Right forelimb (tissue), 1 donor: Measurements from ENCODE around the gene NDST4.

Experiments used
- DNase-seq: peaks from one replicate; pipeline ENCODE4 v3.0.0-alpha.2; 2018

The NDST4 gene

GRCh38 chr4:115113506-115114106 is at the start of gene NDST4:
NDST4 (minus strand) TSS chr4:115113620; CDS start chr4:115077036, 36,584 bp downstream.
- peak; percentile 58 for DNase-seq

DNA sequence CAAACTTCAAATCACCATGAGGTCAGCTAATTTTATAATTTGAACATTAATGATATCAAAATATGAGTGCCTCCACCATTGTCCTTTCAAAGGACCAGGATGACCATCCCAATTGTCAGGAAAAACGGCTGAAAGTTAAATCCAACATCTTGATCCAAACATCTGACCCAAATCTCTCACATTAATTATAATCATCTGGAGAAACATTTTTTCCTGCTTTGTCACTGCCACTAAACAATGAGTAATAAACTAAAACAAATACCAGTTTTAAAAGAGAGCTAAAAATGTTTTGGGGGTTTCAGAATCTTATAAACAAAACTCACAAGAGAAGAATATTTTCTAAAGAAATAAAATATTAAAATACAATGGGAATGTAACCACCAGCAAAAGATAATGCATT is 45.7 kb upstream of the NDST4 start:
- no peak for DNase-seq

GRCh38 chr4:115158296-115158695 is 44.9 kb upstream of the NDST4 start:
- no peak for DNase-seq

DNA sequence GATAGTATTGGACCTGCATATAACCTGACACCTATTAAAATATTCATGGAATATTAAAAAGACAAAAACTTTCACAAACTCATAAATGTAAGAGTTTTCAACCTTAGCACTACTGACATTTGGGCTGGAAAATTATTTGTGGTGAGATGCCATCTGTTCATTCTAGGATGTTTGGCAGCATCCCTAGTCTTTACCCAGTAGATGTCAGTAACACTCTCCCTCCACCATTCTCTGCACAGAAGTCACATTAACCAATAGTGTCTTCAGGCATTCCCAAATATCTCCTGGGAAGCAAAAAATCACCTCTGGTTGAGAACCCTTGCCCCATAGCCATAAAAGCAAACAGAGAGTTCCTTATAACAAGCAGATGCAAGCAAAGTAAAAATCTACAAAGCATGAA is 41.4 kb upstream of the NDST4 start:
- no peak for DNase-seq

GRCh38 chr4:115152965-115153364 is 39.5 kb upstream of the NDST4 start:
- DNase-seq, result no peak

DNA sequence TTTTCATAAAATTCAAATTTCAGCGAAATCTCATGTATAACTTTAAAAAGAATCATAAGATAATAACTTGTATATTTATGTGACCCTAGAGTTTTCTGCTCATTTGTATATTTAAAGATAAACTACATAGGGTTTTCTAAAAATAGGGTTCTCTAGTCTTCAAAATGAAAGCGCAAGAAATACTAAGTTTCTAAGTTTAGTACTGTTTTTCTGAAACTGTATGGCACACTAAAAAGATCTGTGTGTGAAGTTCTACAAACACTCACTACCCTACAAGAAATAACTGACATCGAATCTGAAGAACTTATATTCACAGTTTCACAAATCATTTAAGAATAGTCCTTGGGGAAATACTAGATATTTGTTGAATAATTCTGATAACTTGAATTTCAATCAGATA is 38.7 kb upstream of the NDST4 start:
- DNase-seq, result no peak

DNA sequence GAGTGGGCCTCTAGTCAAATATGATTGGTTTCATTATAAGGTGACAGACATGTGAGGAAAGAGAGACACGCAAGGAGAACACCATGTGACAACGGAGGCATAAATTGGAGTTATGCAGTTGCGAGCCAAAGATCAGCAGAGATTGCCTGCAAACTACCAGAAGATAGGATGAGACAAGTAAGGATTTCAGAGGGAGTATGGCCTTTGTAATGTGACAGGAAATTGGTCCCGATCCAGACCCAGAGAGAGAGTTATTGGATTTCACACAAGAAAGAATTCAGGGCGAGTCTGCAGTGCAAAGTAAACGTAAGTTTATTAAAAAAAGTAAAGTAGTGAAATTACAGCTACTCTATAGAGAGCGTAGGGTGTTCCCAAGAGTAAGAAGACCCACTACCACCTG is 35.7 kb upstream of the NDST4 start:
- no peak for DNase-seq

GRCh38 chr4:115145393-115146160 is 32.2 kb upstream of the NDST4 start:
- no peak for DNase-seq

- no peak for DNase-seq
Measured at GRCh38 chr4:115128037-115128436, 14.6 kb upstream of the NDST4 start.

- DNase-seq, result no peak
Measured at GRCh38 chr4:115126491-115126890, 13.1 kb upstream of the NDST4 start.

GRCh38 chr4:115121351-115122043 is 8.1 kb upstream of the NDST4 start:
- DNase-seq, result no peak

DNA sequence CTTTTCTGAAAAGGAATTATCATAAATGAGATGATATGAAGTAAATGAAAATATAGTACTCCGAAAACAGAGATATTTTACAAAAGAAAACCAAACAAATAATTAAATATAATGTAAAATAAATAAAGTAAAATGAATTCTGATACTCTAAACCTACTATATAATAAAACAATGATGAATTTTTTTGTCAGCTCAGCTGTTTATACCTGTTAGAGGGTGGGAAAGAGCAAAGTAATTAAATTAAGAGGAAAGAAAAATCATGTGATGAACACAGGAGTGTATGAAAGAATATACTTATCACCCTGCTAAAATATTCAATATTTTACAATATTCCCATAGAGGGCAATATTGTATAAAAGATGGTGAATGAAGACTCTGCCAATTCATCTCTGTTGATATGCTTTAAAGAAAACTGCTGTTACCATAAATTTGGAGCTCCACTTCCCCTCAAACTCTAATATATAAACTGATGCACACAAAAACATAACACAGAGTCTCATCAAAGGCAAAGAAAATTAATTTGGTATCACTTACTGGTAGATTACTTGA is 6.5 kb upstream of the NDST4 start:
- DNase-seq, result no peak

GRCh38 chr4:115117651-115118050 is 4.2 kb upstream of the NDST4 start:
- no peak for DNase-seq

GRCh38 chr4:115110191-115111181 is 2.9 kb downstream of the NDST4 start:
- peak; percentile 41 for DNase-seq

GRCh38 chr4:115108850-115109249 is 4.6 kb downstream of the NDST4 start:
- DNase-seq, result no peak

- DNase-seq, result no peak
Measured at GRCh38 chr4:115107411-115107810, 6.0 kb downstream of the NDST4 start.

- no peak for DNase-seq
Measured at GRCh38 chr4:115101675-115102074, 11.7 kb downstream of the NDST4 start.

DNA sequence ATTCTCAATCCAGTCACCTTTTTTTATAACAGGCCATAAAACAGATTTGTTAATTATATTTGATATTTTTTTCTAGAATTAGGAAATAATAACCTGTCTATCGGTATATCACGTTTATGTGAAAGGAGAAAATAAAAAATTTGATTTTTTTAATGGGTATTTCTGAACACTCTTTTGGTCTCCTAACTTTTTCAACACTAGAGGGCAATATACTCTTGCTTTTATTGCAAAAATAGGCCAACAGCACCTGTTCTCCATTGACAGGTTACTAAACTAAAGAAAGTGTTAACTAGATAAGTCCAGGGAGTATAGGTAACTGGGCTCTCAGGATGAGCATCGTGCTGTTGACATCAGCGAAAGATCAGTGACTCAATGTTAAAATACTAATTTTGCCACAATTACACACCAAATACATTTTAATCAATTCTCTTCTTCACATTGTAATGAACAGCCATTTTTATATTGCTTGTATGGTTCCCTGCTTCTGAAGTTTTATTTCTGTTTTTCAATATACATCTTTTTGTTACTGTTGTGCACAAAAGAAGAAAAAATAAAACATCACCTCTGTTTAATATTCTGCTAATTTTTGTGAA is 22.8 kb downstream of the NDST4 start:
- DNase-seq, result no peak

DNA sequence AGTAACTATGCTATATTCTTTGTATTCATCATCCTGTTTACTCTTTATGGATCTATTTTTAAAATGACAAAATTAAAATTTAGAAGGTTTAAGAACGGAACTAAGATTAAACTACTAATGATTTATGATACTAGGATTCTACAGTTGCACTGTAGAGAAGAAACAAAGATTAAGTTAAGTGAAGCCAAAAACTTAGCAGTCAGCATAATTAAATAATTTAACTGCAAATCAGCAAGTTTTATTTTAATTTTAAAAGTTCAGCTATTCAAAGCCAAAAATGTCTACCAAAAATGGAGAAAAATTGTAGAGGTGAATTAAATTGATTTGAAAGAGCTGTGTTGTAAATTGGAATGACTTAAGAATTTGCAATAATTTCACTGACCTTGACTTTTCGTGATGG is 30.8 kb downstream of the NDST4 start:
- no peak for DNase-seq

GRCh38 chr4:115076691-115077090 is 36.7 kb downstream of the NDST4 start:
- DNase-seq, result no peak

GRCh38 chr4:115058533-115058932 is 54.9 kb downstream of the NDST4 start:
- DNase-seq, result no peak

GRCh38 chr4:115054836-115055235 is 58.6 kb downstream of the NDST4 start:
- DNase-seq, result no peak
